OCI-LY7 (cell line): Measurements from ENCODE around the gene RNF223. TPM values are rescaled to one million over a fixed set of nuclear protein-coding genes. Genes with fewer than 3 reads are reported as not detected.

Source experiments
- BruUV-seq: library from RNA; stranded (reverse); fragments of 400-500 nt; replicated peaks from 2 replicates; lab custom pipeline; 2021; lab: Mats Ljungman, UMichigan
- CTCF ChIA-PET: fragments of 300-600 bp; sonication (Branson Sonifier 250); formaldehyde crosslinking; loops from one replicate; lab custom pipeline; 2022; ENCODE audit warnings: antibody characterized with exemption; ENCODE audit not compliant: unreplicated experiment; lab: Charles Lee
- POLR2A ChIA-PET: fragments of 300-600 bp; sonication (Branson Sonifier 250); formaldehyde crosslinking; loops from one replicate; lab custom pipeline; 2022; ENCODE audit warnings: antibody characterized with exemption; lab: Charles Lee
- DNase-seq: peaks from one replicate; pipeline ENCODE4 v3.0.0-alpha.2; 2015; ENCODE audit warnings: low spot score
- H2AFZ ChIP-seq: fragments of 200-600 bp; sonication (generic), shearing (Covaris generic); 2 replicates; pipeline ENCODE4 v1.6.1; 2014; ENCODE audit warnings: mild to moderate bottlenecking, antibody characterized with exemption, low read length, moderate library complexity
- H3K27ac ChIP-seq: fragments of 200-600 bp; sonication (generic); 2 replicates; pipeline ENCODE4 v1.5.1; 2014; ENCODE audit warnings: mixed run types, low read depth, mild to moderate bottlenecking, moderate library complexity, low read length, inconsistent platforms; ENCODE audit not compliant: poor library complexity, severe bottlenecking
- H3K36me3 ChIP-seq: fragments of 200-600 bp; sonication (generic); 2 replicates; pipeline ENCODE4 v1.6.1; 2014; ENCODE audit warnings: mild to moderate bottlenecking, antibody characterized with exemption, low read length, moderate library complexity, mixed read lengths; ENCODE audit not compliant: insufficient read depth
- H3K4me1 ChIP-seq: fragments of 200-600 bp; sonication (generic); 2 replicates; pipeline ENCODE4 v1.5.1; 2014; ENCODE audit warnings: mild to moderate bottlenecking, low read length; ENCODE audit not compliant: insufficient read depth, poor library complexity, severe bottlenecking
- H3K4me2 ChIP-seq: fragments of 200-600 bp; sonication (generic); 2 replicates; pipeline ENCODE4 v1.6.1; 2014; ENCODE audit warnings: mild to moderate bottlenecking, low read length
- H3K4me3 ChIP-seq: fragments of 200-600 bp; sonication (generic); 2 replicates; pipeline ENCODE4 v1.5.1; 2014; ENCODE audit warnings: mild to moderate bottlenecking, low read depth, low read length; ENCODE audit not compliant: poor library complexity, severe bottlenecking
- H3K79me2 ChIP-seq: fragments of 200-600 bp; sonication (generic); 2 replicates; pipeline ENCODE4 v1.6.1; 2016; ENCODE audit warnings: low read depth, mild to moderate bottlenecking, low read length, moderate library complexity, mixed read lengths; ENCODE audit not compliant: insufficient read depth
- H3K9me2 ChIP-seq: fragments of 200-600 bp; sonication (generic); 2 replicates; pipeline ENCODE4 v1.6.1; 2016; ENCODE audit warnings: mild to moderate bottlenecking, low read length, mixed read lengths; ENCODE audit not compliant: insufficient read depth
- H3K9me3 ChIP-seq: fragments of 200-600 bp; sonication (generic); 2 replicates; pipeline ENCODE4 v1.6.1; 2014; ENCODE audit warnings: mild to moderate bottlenecking, mixed run types, low read length, mixed read lengths
- H4K20me1 ChIP-seq: fragments of 200-600 bp; sonication (generic); 2 replicates; pipeline ENCODE4 v1.6.1; 2014; ENCODE audit warnings: mild to moderate bottlenecking, antibody characterized with exemption, low read length, moderate library complexity, mixed read lengths; ENCODE audit not compliant: insufficient read depth
- CTCF ChIP-seq: fragments of 200-600 bp; sonication (generic); conservative IDR thresholded peaks from 2 replicates; pipeline ENCODE4 v1.5.1; 2014; ENCODE audit warnings: mild to moderate bottlenecking, antibody characterized with exemption, low read length, moderate library complexity, mixed read lengths
- EZH2phosphoT487 ChIP-seq: fragments of 200-600 bp; sonication (generic); IDR thresholded peaks from 2 replicates; pipeline ENCODE4 v1.6.1; 2018; ENCODE audit warnings: low read depth, borderline replicate concordance, mild to moderate bottlenecking, mixed run types, antibody characterized with exemption, low read length, moderate library complexity, mixed read lengths
- intact Hi-C: fragments of 100-400 bp; cut with micrococcal nuclease; formaldehyde crosslinking; loops from one replicate; pipeline ENCODE4 v1.10.0; 2022; ENCODE audit not compliant: unreplicated experiment
- total RNA-seq, 2 experiments: library from RNA; depleted of rRNA in 1 of 2; stranded (reverse); fragments of >200 nt in 1 of 2; shearing (Covaris generic) in 1 of 2; gene quantifications; 2 replicates each; pipeline ENCODE4 v1.2.3, GENCODE V29; 2014 to 2022

Gene RNF223
- total RNA-seq, 2 experiments from 2014 or later: not detected

- no TSS peak for BruUV-seq
- Histone ChIP-seq H3K27ac (no peak overlapping the region), H4K20me1 (no peaks in the 10 kb centered on the region), H3K4me2 (no peak overlapping the region), H3K79me2 (no peaks in the 10 kb centered on the region), H3K9me3 (no peaks in the 10 kb centered on the region), H3K4me1 (no peaks in the 10 kb centered on the region), H3K4me3 (no peak overlapping the region), H3K9me2 (no peaks in the 10 kb centered on the region), H3K36me3 (no peaks in the 10 kb centered on the region), H2AFZ (no peak overlapping the region)
- ChIA-PET POLR2A (no interaction called here), CTCF (no interaction called here)
- intact Hi-C loops: no loop called here
- TF ChIP-seq CTCF (no peak), EZH2phosphoT487 (no peak)
- no peak for DNase-seq
Measured at GRCh38 chr1:1083416-1084371, 9.6 kb upstream of the RNF223 start.

DNA sequence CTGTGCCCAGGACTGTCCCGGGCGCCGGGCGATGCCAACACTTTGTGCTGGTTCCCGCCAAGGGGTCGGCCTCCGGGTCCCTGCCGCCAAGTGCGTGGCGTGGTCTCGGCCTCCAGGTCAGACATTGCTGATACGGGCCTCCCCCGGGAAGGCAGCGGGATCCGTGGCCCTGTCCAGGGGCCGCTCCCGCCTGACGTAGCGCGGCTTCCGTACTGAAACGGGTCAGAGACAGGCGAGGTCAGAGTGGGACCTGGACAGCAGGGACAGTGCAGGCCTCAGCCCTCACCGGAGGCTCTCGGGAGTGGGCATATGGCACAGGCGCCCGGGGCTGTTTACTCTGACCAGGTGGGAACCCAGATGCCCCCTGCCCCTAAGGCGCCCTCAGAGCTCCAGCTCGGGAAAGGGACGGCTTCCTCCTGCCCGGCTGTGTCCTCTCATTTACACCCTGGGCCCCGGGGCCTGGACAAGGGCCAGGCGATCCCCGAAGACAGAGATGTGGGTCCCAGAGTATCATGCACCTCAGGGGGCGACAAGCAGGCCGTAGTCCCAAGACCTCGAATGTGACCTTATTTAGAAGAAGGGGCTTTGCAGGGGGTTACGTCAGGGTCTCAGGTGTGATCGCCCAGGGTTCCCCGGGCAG lies 8.8 kb upstream of the RNF223 start:
- Histone ChIP-seq H4K20me1 (no peaks in the 10 kb centered on the region), H2AFZ (no peak overlapping the region), H3K27ac (no peak overlapping the region), H3K4me1 (no peaks in the 10 kb centered on the region), H3K4me2 (no peak overlapping the region), H3K36me3 (no peaks in the 10 kb centered on the region), H3K9me2 (no peaks in the 10 kb centered on the region), H3K9me3 (no peaks in the 10 kb centered on the region), H3K79me2 (no peaks in the 10 kb centered on the region), H3K4me3 (no peak overlapping the region)
- no peak for DNase-seq
- intact Hi-C loops: no loop called here
- BruUV-seq: no TSS peak
- CTCF ChIA-PET: no interaction called here
- TF ChIP-seq EZH2phosphoT487 (no peak), CTCF (no peak)
- POLR2A ChIA-PET: no interaction called here
